ENCODE data around the gene NIP7.

The NIP7 gene

DNA sequence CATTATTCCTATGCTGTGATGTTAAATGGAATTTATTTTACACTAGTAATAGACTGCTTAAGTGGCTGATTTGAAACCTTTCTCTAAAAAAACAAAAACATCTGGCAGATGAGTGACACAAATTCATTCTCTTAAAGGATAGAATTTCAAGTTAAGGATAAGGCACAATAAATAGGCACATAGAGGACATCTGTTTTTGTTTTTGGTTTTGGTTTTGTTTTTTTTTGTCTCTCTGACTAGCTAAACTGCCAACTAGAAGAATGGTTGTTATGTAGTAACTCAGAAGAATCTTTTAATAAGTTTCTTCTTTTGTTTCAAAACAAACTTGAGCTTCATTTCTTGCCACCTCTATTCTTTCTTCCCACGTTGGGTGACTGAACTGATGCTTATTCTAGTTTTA, 33.5 kb upstream of the NIP7 start:
- H3K9me3 ChIP-seq (ENCODE audit: control insufficient read depth, insufficient read depth, low read length) = no peaks in the 10 kb centered on the region

DNA sequence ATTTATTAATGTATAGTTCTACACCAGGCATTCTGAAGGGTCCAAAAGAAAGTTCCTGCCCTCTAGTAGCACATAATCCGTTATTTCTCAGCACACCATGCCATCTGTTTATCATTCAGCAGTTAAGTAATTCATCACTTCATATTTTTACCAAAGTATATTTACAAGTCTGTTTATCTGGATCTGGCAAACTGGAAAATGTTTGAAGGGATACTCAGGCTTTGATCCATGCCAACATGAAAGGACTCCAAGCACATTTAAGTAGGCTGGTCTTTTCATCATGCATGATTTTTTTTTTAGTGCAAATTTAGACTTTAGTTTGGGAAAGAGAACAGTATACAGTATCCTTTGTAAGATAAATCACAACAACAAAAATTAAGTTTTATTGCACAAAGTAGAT, 32.5 kb upstream of the NIP7 start:
- TF ChIP-seq EZH2phosphoT487 (IDR thresholded peaks at IDR 0.05; ENCODE audit: borderline replicate concordance, low read length) = no peak
- no peak for TF ChIP-seq CTCF (IDR thresholded peaks at IDR 0.05; ENCODE audit: low read depth, low read length, poor library complexity, severe bottlenecking)
- Histone ChIP-seq H3K27me3 (ENCODE audit: control insufficient read depth, low read length) (no peaks in the 10 kb centered on the region), H3K4me1 (ENCODE audit: control insufficient read depth, low read length) (peaks cover 11% of the 10 kb centered on the region), H3K9me3 (ENCODE audit: control insufficient read depth, insufficient read depth, low read length) (no peaks in the 10 kb centered on the region), H4K20me1 (ENCODE audit: control insufficient read depth, insufficient read depth, low read depth, low read length) (peaks cover 1% of the 10 kb centered on the region; the same call in 1 of the 2 replicates), H3K4me3 (ENCODE audit: low read length) (no peak overlapping the region), H3K79me2 (ENCODE audit: control insufficient read depth, low read length) (peaks cover 9% of the 10 kb centered on the region), H3F3A (ENCODE audit: control insufficient read depth, insufficient read depth) (peaks cover 17% of the 10 kb centered on the region), H3K27ac (ENCODE audit: low read depth, low read length) (no peak overlapping the region), H3K4me2 (ENCODE audit: low read length) (no peak overlapping the region), H3K36me3 (ENCODE audit: control insufficient read depth, low read length) (peaks cover 7% of the 10 kb centered on the region), H3K9me2 (replicated peaks; ENCODE audit: control insufficient read depth, low read length) (no peaks in the 10 kb centered on the region)

More for the DNA sequence above, 33.5 kb upstream of the NIP7 start:
- no peak for TF ChIP-seq CTCF (IDR thresholded peaks at IDR 0.05; ENCODE audit: low read depth, low read length, poor library complexity, severe bottlenecking)
- no peak for TF ChIP-seq EZH2phosphoT487 (IDR thresholded peaks at IDR 0.05; ENCODE audit: borderline replicate concordance, low read length)
- H3K9me2 ChIP-seq (replicated peaks; ENCODE audit: control insufficient read depth, low read length) = no peaks in the 10 kb centered on the region
- no peaks in the 10 kb centered on the region for H3K27me3 ChIP-seq (ENCODE audit: control insufficient read depth, low read length)
- no peaks in the 10 kb centered on the region for H4K20me1 ChIP-seq (ENCODE audit: control insufficient read depth, insufficient read depth, low read depth, low read length)
- no peak overlapping the region for H3K4me3 ChIP-seq (ENCODE audit: low read length)
- H3K4me1 ChIP-seq (ENCODE audit: control insufficient read depth, low read length) = peaks cover 15% of the 10 kb centered on the region
- no peak overlapping the region for H3K27ac ChIP-seq (ENCODE audit: low read depth, low read length)
- H3K4me2 ChIP-seq (ENCODE audit: low read length) = no peak overlapping the region
- H3K36me3 ChIP-seq (ENCODE audit: control insufficient read depth, low read length) = peaks cover 11% of the 10 kb centered on the region; the same call in 1 of the 2 replicates
- H3K79me2 ChIP-seq (ENCODE audit: control insufficient read depth, low read length) = no peaks in the 10 kb centered on the region
- H3F3A ChIP-seq (ENCODE audit: control insufficient read depth, insufficient read depth) = peaks cover 17% of the 10 kb centered on the region

DNA sequence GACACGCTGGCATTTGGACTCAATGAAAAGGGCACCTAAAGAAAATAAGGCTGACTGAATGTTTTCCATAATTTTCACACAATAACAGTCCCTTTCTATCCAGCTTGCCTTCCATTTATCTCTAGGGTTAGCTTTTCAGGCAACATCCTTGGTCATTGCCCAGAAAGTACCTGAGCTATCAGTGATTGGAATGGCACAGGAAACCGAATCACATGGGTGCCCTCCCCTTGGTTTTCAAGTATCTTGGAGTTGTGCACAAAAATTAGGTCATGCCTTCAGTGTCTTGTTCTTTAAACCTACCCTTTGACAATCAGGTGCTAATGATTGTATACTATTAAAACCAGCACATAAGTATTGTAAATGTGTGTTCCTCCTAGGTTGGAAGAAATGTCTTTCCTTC, 31.7 kb upstream of the NIP7 start:
- Histone ChIP-seq H3K4me3 (ENCODE audit: low read length) (no peak overlapping the region), H3K4me2 (ENCODE audit: low read length) (no peak overlapping the region), H3K79me2 (ENCODE audit: control insufficient read depth, low read length) (peaks cover 17% of the 10 kb centered on the region), H3K27me3 (ENCODE audit: control insufficient read depth, low read length) (no peaks in the 10 kb centered on the region), H3K27ac (ENCODE audit: low read depth, low read length) (no peak overlapping the region), H3F3A (ENCODE audit: control insufficient read depth, insufficient read depth) (peaks cover 17% of the 10 kb centered on the region), H4K20me1 (ENCODE audit: control insufficient read depth, insufficient read depth, low read depth, low read length) (peaks cover 3% of the 10 kb centered on the region; the same call in 1 of the 2 replicates), H3K9me3 (ENCODE audit: control insufficient read depth, insufficient read depth, low read length) (no peaks in the 10 kb centered on the region), H3K9me2 (replicated peaks; ENCODE audit: control insufficient read depth, low read length) (no peaks in the 10 kb centered on the region), H3K4me1 (ENCODE audit: control insufficient read depth, low read length) (peaks cover 9% of the 10 kb centered on the region), H3K36me3 (ENCODE audit: control insufficient read depth, low read length) (peaks cover 6% of the 10 kb centered on the region; the same call in 1 of the 2 replicates)
- TF ChIP-seq EZH2phosphoT487 (IDR thresholded peaks at IDR 0.05; ENCODE audit: borderline replicate concordance, low read length) = no peak
- no peak for TF ChIP-seq CTCF (IDR thresholded peaks at IDR 0.05; ENCODE audit: low read depth, low read length, poor library complexity, severe bottlenecking)

Data from DOHH2 (cell line).